ENCODE results near the gene NRG2.
A peak's percentile ranks its signal among the peaks of the same experiment; 100 is the strongest.

The NRG2 gene

DNA sequence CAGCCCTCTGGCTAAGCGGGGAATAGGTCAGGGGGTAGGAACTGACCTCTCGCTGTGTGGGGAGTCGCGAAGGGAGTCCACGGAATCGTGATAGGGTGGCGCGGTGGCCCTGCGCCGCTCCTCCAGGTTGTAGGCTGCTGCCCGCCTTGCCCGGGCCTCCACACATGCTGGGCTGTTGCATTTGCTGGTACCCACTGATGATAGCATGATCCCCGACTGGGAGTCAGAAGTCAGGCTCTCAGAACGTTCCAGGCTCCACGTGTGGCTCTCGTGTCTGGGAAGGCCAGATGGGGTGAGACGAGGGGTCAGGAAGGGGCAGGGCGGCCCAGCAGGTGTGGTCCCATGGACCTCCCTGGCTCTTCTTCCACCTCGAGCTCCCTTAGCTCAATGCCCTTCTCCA, 191.5 kb downstream of the NRG2 start:
- DNase-seq = no peak

DNA sequence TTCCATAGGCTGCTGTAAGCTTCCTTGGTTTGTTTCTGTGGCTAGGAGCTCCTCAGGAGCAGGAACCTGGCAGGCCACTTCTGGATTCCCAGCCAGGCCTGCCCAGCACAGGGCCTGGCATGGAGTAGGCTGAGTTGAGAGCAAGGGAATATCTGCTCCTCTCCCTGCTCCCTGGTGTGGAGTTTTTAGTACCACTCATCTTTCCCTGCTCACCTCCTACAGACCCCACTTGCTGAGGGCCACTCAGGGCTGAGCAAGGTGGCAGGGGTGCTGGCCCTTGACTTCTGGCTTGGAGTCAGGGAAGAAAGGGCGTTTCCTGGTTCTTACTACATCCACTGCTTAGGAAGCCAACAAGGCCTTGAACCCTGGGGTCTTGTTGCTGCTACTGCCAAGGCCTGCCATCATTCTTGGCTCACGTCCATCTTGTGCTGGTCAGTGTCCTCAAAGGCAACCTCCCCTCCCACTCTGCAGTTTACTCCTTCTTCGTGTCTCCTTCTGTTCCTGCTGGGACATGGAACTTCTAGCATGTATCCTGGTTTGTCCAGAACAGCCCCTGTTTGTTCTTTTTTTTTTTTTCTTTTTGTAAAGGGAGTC, 192.6 kb downstream of the NRG2 start:
- no peak for DNase-seq

DNA sequence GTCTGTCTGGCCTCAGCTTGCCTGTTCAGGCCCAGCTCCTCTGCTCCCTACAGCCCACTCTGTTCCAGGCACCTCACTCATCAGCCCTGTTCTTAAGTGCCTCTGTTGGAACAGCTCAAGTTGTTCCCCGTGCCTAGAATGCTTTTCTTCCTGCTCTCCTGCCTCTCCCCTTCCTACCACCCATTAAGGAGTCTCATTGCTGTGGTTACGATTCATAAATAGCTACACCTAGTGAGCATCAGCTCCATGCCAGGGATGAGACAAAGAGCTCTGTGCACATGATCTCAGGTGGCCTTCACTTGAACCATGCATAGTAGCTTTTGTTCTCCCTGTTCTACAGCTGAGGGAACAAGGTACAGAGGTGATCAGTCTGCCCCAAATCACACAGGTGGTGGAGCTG, 193.2 kb downstream of the NRG2 start:
- DNase-seq = peak; percentile 28

DNA sequence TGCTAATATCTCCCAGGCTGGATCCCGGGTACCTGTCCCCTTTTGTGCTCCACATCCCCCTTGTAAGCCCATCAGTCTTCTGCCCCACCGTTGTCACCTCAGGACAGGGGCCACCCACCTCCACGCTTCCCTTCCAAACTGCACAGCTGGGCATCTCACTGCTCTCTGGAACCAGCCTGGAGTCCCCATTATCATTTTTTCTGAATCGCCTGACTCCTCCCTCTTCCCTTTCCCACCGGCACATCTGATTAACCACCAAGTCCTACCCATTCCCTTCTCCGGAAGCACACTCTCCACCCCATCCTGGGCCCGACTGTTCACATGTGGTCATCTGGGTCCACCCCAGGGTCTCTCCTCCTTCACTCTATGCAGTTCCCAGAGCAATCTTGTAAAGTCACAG, 193.6 kb downstream of the NRG2 start:
- DNase-seq = no peak

DNA sequence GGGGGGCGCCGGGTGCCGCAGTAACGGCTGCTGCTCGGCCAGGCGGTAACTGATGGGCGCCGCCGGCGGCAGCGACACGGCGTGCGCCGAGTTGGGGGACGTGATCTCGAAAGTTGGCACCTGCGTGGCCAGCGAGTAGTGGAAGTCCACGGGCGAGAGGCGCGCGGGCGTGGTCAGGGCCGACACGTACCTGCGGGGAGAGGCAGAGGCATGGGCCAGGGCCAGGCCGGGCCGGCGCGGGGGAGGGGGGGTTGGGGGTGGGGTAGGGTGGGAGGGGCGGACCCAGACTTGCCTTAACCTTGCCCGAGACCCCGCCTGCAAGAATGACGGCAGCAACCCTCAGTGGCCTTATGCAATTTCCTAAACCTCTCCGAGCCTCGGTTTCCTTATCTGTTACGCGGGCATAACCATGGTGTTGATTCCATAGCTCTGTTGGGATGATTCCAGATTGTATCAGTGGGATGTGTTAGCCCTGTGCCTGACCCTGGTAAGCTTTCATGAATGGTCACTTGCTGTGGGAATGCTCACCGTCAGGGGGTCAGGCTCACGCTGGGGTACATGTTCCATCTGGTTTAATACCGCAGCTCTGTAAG, 194.5 kb downstream of the NRG2 start:
- no peak for DNase-seq

DNA sequence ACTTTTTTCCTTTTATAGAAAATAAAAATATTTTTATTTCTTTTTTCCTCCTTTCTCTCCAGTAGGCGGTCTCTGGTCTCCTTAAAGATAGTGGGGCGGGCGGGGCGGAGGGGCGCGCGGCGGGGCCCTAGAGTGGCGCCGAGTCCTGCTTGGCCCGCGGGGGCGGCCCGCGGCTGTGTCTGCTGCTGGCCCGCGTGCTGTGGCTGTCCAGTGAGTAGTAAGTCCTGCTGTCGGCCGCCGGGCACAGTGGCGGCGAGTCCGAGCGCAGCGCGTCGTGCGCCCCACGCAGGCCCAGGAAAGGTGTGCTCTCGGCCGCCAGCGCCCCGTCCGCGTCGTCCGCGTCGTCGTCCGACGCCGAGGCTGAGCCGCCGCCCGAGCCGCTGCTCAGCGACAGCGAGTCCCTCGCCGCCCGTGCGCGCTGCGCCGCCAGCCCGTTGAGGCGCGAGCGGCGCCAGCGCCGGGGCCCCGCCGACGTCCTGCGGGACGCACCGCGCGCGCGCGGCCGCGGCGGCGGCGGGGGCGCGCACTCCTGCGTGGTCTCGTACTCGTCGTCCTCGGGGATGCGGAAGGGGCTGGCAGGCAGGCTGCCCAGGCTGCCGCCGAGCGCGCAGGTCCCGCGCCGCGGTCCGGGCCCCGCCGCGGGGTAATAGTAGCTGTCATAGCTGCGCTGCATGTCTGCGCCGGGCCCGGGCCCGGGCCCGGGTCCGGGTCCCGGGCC, 195.2 kb downstream of the NRG2 start:
- DNase-seq = peak; percentile 78

DNA sequence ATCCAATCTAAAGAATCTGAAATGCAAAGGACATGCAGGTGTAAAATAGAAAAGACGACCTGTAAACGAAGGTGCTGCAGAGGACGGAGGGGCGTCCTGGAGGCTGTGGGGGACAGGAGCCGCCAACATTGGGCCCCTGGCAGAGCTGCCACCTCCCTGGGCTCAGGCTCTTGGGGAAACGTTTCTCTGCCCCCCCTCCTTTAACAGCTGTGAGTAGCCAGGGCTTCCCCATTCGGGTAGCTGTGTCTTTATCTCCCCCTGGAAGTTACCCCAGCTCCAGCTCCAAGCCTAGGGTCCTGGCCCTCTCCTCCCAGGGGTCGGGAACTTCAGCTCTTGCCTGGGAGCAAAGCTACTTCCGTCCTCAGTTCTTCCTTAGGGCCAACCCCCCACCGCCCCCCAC, 196.0 kb downstream of the NRG2 start:
- DNase-seq = no peak

DNA sequence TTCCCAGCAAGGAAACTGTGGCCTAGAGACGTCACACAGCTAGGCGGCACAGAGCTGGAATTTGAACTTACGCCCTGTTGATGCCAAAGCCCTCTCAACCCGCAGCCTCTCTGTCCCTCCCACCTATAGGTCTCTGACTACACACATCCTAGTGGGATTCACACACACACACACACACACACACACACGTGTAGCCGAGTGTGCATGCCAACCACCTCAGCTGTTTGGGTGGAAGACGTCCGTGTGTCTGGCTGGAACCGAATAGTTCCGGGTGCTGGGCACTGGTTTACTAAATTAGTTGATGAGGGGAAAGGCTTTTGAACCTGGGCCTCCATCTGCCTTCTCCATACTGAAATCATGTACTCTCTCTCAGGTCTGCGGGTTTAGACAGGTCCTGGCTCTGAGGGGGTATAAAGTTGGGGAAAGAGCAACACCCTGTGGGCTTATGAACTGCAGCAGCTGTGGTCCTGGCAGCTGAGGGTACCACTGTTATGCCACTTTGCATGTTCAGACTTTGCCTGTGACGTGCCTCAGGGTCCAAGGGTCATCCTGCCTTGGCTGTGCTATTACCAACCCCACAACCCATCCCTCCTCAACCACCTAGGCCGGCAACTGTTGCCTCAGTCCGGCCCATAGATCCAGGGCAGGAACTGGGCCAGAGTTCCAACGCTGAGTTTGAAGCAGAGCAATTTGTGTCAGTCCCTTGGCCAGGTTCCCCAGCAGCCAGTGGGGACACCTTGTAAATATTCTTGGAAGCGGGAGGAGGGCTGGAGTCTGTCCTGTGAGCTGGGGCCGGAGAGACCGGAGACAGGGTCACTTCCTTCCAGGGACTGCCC, 197.0 kb downstream of the NRG2 start:
- no peak for DNase-seq

DNA sequence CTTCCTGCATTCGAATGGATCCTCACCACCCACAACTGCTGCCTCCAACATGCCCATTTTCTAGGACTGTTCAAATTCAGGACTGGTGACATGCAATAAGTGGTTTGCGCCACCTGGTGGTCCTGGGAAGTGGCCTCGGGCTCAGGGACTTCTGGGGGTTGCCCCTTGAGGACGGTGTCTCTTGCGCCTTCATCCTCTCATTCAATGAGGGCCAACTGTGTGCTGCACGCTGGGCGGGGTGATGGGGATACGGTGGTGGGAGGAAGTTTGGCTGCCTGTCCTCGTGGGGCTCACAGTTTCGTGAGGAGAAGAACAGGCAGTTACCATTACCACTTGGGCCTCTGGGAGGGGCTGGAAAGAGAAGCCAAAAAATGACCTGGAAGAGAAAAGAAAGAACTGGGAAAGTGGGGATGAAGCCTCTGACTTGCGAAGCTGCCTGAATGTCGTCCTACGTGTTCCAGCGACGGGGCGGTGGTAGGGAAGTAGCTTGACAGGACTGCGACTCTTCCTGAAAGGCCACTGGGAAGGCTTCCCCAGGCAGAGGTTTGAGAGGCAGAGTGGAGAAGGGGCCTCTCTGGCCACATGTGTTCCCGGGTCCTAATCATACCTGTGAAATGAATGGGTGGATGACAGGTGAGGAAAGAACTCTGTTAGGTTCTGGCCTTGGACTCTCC, 198.5 kb downstream of the NRG2 start:
- peak; percentile 78 for DNase-seq

DNA sequence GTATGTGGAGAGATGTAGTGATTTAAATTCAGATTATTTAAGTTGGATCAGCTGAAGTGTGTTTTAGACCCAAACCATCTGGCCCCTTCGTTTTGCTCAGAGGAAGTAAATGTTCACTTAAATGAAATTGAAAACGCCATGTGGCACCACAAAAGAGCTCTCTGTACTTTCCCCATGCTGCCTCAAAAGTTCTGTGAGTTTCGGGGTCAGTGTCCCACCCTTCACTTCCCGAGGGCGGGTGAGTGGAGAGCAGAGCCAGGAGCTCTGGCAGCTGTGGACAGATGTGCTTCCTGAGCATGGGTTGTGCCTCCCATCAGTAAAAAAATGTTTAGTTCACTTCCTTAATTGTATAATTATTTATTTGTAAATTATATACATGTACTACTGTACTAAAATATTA, 199.1 kb downstream of the NRG2 start:
- DNase-seq = no peak

DNA sequence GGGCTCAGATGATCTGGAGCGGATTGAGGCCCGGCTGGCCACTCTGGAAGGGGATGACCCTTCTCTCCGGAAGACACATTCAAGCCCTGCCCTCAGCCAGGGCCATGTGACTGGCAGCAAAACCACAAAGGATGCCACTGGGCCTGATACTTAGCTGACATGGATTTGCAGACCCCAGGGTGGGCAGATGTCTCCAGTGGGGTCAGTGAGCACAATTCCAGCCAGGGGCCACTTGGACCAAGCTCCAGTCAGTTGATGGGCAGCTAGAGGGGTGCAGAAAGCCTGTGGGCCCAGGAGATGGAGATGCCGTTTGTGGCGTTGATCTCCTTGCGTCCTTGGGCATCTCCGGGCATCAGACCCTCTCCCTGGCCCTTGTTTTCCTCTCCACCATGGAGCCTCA, 200.8 kb downstream of the NRG2 start:
- DNase-seq = no peak

DNA sequence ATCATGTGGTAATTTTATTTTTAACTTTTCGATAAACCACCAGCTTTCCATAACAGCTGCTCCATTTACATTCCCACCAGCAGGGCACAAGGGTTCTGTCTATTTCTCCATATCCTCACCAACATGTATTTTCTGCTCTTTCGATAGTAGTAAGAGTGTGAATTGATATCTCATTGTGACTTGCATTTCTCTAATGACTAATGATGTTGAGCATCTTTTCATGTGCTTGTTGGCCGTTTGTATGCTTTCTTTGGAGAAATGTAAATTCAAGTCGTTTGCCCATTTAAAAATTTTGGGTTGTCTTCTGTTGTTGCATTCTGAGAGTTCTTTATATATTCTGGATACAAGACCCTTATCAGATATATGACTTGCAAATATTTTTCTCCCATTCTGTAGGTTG, 201.6 kb downstream of the NRG2 start:
- DNase-seq = no peak

DNA sequence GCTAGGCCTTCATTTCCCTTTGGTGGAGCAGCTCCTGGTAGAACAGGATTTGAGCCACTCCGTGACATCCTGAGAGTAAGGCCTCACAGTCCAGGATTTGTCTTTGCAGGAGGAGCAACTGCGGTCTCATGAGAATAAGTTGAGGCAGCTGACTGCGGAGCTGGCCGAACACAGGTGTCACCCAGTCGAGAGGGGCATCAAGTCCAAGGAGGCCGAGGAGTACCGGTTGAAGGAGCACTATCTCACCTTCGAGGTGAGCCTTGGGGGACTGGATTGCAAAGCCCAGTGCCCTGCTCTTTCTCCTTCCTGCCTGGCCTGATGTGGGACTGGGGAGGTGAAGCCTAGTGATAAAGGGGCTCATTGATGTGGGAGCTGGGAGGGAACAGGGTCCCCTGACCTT, 203.2 kb downstream of the NRG2 start:
- DNase-seq = no peak

DNA sequence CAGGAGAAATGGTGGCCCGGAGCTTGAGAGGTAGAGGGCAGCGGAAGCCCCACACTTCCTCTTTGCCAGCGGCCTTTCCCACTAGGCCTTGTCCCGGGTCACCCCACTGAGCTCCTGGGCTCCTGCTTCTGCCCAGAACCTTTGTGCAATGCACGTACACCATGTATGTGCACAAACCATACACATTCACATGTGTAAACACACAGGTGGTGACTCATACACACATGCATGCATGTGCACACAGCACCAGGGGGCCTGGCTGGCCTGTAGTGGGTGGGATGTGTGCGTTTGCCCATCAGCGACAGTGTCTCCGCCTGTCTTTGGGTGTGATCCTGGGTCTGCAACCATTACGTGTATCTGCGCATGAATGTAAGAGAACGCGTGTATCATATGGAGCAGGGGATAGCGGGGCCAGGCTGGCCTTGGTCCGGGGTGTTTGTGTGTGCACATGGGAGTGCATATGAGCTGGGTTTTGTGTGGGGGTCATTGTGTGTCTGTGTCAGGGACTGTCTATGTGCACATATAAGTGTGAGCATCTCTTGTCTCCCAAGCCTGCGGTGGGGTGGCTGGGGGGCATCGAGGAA, 203.8 kb downstream of the NRG2 start:
- no peak for DNase-seq

DNA sequence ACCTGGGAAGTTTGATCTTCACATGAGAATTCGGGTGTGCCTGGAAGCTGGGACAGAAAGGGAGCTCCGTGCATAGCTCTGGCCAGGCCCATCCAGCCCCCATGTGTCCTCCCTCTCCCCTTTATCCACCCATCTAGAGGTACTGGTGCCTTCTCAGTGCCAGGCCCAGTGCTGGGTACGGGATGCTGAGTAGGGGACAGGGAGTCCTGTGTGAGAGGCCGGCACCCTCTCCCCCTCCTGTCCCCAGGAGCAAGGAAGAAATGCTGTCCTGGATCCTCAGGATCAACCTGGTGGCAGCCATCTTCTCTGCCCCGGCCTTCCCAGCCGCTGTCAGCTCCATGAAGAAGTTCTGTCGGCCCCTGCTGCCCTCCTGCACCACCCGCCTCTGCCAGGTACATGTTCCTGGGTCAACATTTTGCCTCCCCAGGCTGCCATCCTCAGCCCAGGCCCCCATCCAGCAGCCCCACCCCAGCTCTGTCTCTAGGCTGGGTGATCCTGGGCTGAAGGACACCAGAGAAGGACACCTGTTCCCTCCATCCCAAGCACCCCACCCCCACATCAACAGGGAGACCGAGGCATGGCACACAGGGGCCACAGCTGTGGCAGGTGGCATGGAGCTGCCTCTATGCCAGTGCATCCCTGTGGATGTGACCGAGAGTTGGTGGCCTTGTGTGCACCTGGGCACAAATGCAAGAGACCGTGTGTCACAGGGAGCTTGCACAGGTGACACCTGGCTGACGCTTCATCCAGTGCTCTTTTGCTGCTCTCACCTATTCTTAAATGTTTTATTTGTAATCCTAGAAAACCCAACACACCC, 204.5 kb downstream of the NRG2 start:
- DNase-seq = no peak

DNA sequence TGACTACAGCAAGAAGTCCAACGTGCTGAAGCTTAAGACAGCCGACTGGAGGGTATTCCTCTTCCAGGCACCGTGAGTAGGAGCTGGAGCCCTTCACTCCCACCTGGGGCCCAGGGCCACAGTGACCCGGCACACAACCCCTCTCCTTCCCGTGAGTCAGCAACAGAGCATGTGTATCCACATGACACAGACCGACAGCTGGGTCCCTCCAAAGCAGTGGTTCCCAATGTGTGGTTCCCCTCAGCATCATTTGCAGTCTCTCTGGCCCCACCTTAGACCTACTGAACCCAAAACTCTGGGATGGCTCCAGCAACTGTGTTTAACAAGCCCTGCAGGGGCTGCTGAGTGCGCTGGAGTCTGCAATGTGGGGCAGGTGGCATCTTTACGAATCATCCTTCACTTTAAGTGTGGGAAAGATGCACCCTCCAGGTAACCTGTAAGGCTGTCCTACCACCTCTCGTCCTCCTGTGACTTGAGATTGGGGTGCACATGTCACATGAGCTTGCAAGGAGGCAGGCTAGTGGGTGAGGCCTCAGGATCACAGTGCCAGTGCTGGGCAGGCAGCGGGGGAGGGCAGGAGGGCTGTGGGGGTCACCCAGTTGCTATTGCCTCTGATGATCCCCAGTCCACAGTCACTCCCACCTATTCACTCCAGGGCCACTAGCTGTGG, 205.3 kb downstream of the NRG2 start:
- DNase-seq = no peak

DNA sequence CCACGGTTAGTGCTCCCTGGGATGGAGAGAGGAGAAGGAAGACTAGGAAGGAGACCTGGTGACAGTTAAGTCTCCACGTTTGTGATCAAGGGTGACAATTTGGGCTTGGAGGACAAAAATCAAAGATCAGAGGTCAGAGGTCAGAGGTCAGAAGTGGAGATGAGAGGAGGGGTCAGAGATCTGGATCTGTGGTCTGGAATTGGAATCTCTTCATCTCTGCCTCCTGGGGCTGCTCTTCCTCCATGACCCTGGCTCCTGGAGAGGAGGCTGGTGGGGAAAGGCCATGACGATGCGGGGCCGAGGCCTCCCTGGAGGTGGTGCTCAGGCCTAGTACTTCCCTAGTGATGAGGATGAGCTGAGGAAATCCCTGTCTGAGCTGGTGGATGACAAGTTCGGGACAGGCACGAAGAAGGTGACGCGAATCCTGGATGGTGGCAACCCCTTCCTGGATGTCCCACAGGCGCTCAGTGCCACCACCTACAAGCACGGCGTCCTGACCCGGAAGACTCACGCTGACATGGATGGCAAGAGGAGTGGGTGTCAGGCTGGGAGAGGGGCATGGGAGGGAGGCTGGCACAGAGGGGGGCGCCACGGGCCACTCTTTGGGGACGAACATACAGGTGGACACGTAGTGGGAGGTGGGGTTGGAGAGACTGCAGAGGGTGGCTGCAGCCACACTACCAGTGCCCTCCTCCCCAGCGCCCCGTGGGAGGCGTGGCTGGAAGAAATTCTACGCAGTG, 206.5 kb downstream of the NRG2 start:
- DNase-seq = no peak

DNA sequence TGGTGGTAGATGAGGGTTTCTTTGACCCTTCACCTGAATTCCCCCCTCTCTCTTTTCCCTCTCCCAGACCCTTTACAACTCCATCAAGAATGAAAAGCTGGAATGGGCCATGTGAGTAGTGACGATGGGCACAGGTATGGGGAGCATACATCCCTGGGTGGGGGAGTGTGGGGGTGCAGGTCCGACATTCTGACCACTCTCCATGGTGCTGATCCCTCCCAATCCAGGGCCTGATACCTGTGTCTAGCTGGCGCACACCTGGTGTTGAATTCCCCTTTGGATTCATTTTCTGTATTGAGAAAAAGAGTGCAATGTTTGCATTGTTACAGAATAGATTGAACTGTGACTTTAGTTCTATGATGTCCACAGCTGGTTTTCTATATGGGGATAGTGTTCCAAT, 207.4 kb downstream of the NRG2 start:
- no peak for DNase-seq

DNA sequence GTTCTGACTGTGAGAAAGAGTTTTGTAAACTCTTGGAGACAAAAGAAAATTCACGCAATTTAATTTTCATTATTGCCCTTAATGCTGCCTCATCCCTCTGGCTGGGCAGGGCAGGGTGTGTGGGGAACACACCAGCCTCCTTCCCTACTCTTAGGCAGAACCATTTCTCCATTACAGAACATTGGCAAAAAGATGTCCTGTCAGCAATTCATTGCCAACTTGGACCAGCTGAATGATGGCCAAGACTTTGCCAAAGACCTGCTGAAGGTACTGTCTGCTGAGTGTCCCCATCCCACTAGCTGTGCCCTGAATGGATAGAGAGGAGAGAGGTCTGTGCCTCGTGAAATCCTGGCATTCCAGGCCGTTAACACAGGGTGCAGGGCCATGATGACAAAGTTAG, 209.6 kb downstream of the NRG2 start:
- no peak for DNase-seq

DNA sequence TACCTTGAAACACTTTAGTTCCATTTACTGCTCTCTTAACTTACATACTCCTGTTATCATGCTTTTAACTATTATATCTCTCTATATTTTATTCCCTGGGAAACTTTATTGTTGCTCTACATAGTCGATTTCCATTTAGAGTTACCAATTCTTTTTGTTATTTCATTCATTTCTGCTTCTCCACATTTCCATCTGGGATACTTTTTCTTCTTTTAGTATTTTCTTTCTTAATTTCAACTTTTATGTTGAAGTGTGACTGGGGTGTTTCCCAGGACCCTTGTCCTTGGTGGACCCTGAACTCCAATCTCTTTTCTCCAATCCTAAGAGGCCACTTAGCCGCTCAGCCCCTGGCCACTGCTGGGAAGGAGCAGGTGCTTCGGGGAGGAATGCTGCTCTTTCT, 211.5 kb downstream of the NRG2 start:
- no peak for DNase-seq

DNA sequence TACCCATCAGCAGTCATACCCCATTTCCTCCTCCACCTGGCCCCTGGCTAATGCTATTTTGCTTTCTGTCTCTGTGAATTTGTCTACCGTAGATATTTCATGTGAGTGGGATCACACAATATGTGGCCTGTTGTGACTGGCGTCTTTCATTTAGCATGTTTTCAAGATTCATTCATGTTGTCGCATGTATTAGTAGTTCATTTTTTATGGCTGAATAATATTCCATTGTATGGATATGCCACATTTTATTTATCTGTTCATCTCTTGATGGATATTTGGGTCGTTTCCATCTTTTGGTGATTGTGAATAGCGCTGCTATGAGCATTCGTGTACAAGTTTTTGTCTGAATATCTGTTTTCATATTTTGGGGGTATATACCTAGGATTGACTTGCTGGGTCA, 213.6 kb downstream of the NRG2 start:
- DNase-seq = no peak

Data from NCI-H69 (cell line).